ENCODE data around the gene SEC14L5. TPM values are rescaled to one million over a fixed set of nuclear protein-coding genes. Genes with fewer than 3 reads are reported as not detected.
"Not testable (repeated sequence)": the region's sequence is repeated elsewhere in the genome, so short reads cannot be mapped to it uniquely, and the experiment has no call there.

SEC14L5 gene
- total and polyA plus RNA-seq, 2 experiments from 2014 or later: 0.21 TPM; not detected in 1

- DNase-seq (ENCODE audit: low read depth in 1 of 2, low spot score in 1 of 2): peak in 1 of 2 donors; percentile 80
- Histone ChIP-seq H3K27me3 (no peaks in the 10 kb centered on the region), H3K4me3 (no peak overlapping the region), H3K27ac (no peak overlapping the region), H3K36me3 (no peaks in the 10 kb centered on the region), H3K9me3 (ENCODE audit: low read depth) (no peaks in the 10 kb centered on the region), H3K4me1 (ENCODE audit: low read depth) (peaks cover 6% of the 10 kb centered on the region)
- TF ChIP-seq CTCF (IDR thresholded peaks at IDR 0.05; ENCODE audit: low read depth, low read length): no peak
Measured at GRCh38 chr16:5036228-5037156, 78.4 kb downstream of the SEC14L5 start.

GRCh38 chr16:5040451-5040850, 82.3 kb downstream of the SEC14L5 start:
- Histone ChIP-seq H3K9me3 (ENCODE audit: low read depth) (no peaks in the 10 kb centered on the region), H3K27ac (no peak overlapping the region), H3K36me3 (no peaks in the 10 kb centered on the region), H3K4me1 (ENCODE audit: low read depth) (no peaks in the 10 kb centered on the region), H3K4me3 (no peak overlapping the region), H3K27me3 (no peaks in the 10 kb centered on the region)
- no peak for TF ChIP-seq CTCF (IDR thresholded peaks at IDR 0.05; ENCODE audit: low read depth, low read length)
- no peak for DNase-seq (ENCODE audit: low read depth in 1 of 2, low spot score in 1 of 2)

- H3K27ac ChIP-seq: no peak overlapping the region
- no peak overlapping the region for H3K4me3 ChIP-seq
- no peaks in the 10 kb centered on the region for H3K9me3 ChIP-seq (ENCODE audit: low read depth)
- H3K27me3 ChIP-seq: no peaks in the 10 kb centered on the region
- peak in 1 of 2 donors; percentile 22 for DNase-seq (ENCODE audit: low read depth in 1 of 2, low spot score in 1 of 2)
- no peak for TF ChIP-seq CTCF (IDR thresholded peaks at IDR 0.05; ENCODE audit: low read depth, low read length)
- H3K36me3 ChIP-seq: no peaks in the 10 kb centered on the region
- no peaks in the 10 kb centered on the region for H3K4me1 ChIP-seq (ENCODE audit: low read depth)
Measured at GRCh38 chr16:5041600-5042133, 83.5 kb downstream of the SEC14L5 start.

GRCh38 chr16:5042574-5043171, 84.5 kb downstream of the SEC14L5 start:
- H3K9me3 ChIP-seq (ENCODE audit: low read depth): no peaks in the 10 kb centered on the region
- TF ChIP-seq CTCF (IDR thresholded peaks at IDR 0.05; ENCODE audit: low read depth, low read length): no peak
- no peak overlapping the region for H3K27ac ChIP-seq
- DNase-seq (ENCODE audit: low read depth in 1 of 2, low spot score in 1 of 2): peak in 1 of 2 donors; percentile 7
- H3K36me3 ChIP-seq: no peaks in the 10 kb centered on the region
- no peaks in the 10 kb centered on the region for H3K27me3 ChIP-seq
- H3K4me3 ChIP-seq: no peak overlapping the region
- no peaks in the 10 kb centered on the region for H3K4me1 ChIP-seq (ENCODE audit: low read depth)

GRCh38 chr16:5044011-5044540, 85.9 kb downstream of the SEC14L5 start:
- no peak for DNase-seq (ENCODE audit: low read depth in 1 of 2, low spot score in 1 of 2)
- H3K4me1 ChIP-seq (ENCODE audit: low read depth): no peaks in the 10 kb centered on the region

GRCh38 chr16:5044581-5044980, 86.5 kb downstream of the SEC14L5 start:
- H3K27ac ChIP-seq; H3K4me3 ChIP-seq; H3K9me3 ChIP-seq (ENCODE audit: low read depth); H3K36me3 ChIP-seq; H3K4me1 ChIP-seq (ENCODE audit: low read depth); H3K27me3 ChIP-seq; DNase-seq (ENCODE audit: low read depth in 1 of 2, low spot score in 1 of 2): not testable (repeated sequence)

More at GRCh38 chr16:5044011-5044540, 85.9 kb downstream of the SEC14L5 start:
- TF ChIP-seq CTCF (IDR thresholded peaks at IDR 0.05; ENCODE audit: low read depth, low read length): no peak
- H3K4me3 ChIP-seq: no peak overlapping the region
- H3K27me3 ChIP-seq: no peaks in the 10 kb centered on the region
- H3K9me3 ChIP-seq (ENCODE audit: low read depth): no peaks in the 10 kb centered on the region
- H3K27ac ChIP-seq: no peak overlapping the region
- no peaks in the 10 kb centered on the region for H3K36me3 ChIP-seq
